H1 (cell line): ENCODE results near the gene ALKBH7. TPM values are rescaled to one million over a fixed set of nuclear protein-coding genes. Genes with fewer than 3 reads are reported as not detected.

Source experiments
- EGR1 ChIP-seq: IDR thresholded peaks from 2 replicates; pipeline ENCODE4 v1.6.1; 2011; ENCODE audit warnings: low read depth, low read length, borderline replicate concordance
- FOSL1 ChIP-seq: IDR thresholded peaks from 2 replicates; pipeline ENCODE4 v1.6.1; 2011; ENCODE audit warnings: mild to moderate bottlenecking, low read depth, low read length, moderate library complexity; ENCODE audit not compliant: insufficient read depth
- HDAC6 ChIP-seq: IDR thresholded peaks from one replicate; pipeline ENCODE4 v1.7.1; 2012; ENCODE audit warnings: low read depth, mild to moderate bottlenecking, inconsistent platforms, low read length, moderate library complexity
- JUND ChIP-seq: IDR thresholded peaks from 2 replicates; pipeline ENCODE4 v1.6.1; 2011; ENCODE audit warnings: mild to moderate bottlenecking, improper control_type of control experiment, low read length
- NRF1 ChIP-seq: IDR thresholded peaks from 2 replicates; pipeline ENCODE4 v1.6.1; 2011; ENCODE audit warnings: mild to moderate bottlenecking, low read depth, low read length, improper control_type of control experiment
- RBBP5 ChIP-seq: IDR thresholded peaks from 2 replicates; pipeline ENCODE4 v1.7.1; 2012; ENCODE audit warnings: low read depth, mild to moderate bottlenecking, inconsistent platforms, low read length, moderate library complexity, borderline replicate concordance
- SIN3A ChIP-seq, 2 experiments: IDR thresholded peaks in 1 of 2; conservative IDR thresholded peaks in 1 of 2; 2 replicates each; pipeline ENCODE4 v1.6.1; 2011 to 2012; ENCODE audit warnings: low read length in 2 of 2, improper control_type of control experiment in 1 of 2, low read depth in 1 of 2, mild to moderate bottlenecking in 1 of 2
- SIRT6 ChIP-seq: IDR thresholded peaks from one replicate; pipeline ENCODE4 v1.7.1; 2012; ENCODE audit warnings: low read length, inconsistent platforms
- SP2 ChIP-seq: IDR thresholded peaks from 2 replicates; pipeline ENCODE4 v1.6.1; 2012; ENCODE audit warnings: mild to moderate bottlenecking, low read length, inconsistent platforms
- TAF1 ChIP-seq: IDR thresholded peaks from 2 replicates; pipeline ENCODE4 v1.6.1; 2011; ENCODE audit warnings: mild to moderate bottlenecking, low read depth, low read length
- TEAD4 ChIP-seq: IDR thresholded peaks from 2 replicates; pipeline ENCODE4 v1.6.1; 2012; ENCODE audit warnings: low read depth, low read length, inconsistent platforms, mixed read lengths
- USF2 ChIP-seq: IDR thresholded peaks from 2 replicates; pipeline ENCODE4 v1.6.1; 2011; ENCODE audit warnings: low read length, improper control_type of control experiment
- polyA plus RNA-seq, 7 experiments: library from polyadenylated mRNA; depleted of rRNA in 3 of 7; stranded (reverse) in 5 of 7; unstranded in 2 of 7; fragments of >200 nt in 5 of 7; fragments of 200-250 nt in 2 of 7; gene quantifications; 1 replicate in 5 of 7; 2 replicates in 1 of 7; 4 replicates in 1 of 7; pipeline versions ENCODE4 v1.2.1 to v1.2.3, GENCODE V29; 2011 to 2013; ENCODE audit warnings: missing spikeins in 2 of 7, mixed read lengths in 2 of 7
- total RNA-seq: library from RNA; stranded (reverse); fragmentation: NEBNext Ultra II Directional; extraction: Animal tissue kit (Norgen Biotek cat#: 25700); gene quantifications from 2 replicates; pipeline ENCODE4 v1.2.1, GENCODE V29; 2021
- TF ChIP-seq, protein P1 (sequence below): IDR thresholded peaks from 2 replicates; pipeline ENCODE4 v1.6.1; 2012; ENCODE audit warnings: inconsistent platforms
- TF ChIP-seq, protein P2 (sequence below): IDR thresholded peaks from 2 replicates; pipeline ENCODE4 v1.6.1; 2012; ENCODE audit warnings: inconsistent platforms

ALKBH7 gene
- total and polyA plus RNA-seq, 2 of the 8 experiments (the other 6 are each of a cell fraction or from before 2014, with no cell fraction given): 66.3 to 100 TPM

- no peak for TF ChIP-seq TEAD4
- TF ChIP-seq, protein P1, sequence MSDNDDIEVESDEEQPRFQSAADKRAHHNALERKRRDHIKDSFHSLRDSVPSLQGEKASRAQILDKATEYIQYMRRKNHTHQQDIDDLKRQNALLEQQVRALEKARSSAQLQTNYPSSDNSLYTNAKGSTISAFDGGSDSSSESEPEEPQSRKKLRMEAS: peak; percentile 75
- TF ChIP-seq JUND: no peak
- no peak for TF ChIP-seq EGR1
- TF ChIP-seq RBBP5: no peak
- TF ChIP-seq USF2: no peak
- TF ChIP-seq NRF1: no peak
- no peak for TF ChIP-seq SIN3A (conservative IDR thresholded peaks at IDR 0.05 in 1 of 2, IDR thresholded peaks at IDR 0.05 in 1 of 2; ENCODE audit: low read depth in 1 of 2, low read length in 2 of 2)
- TF ChIP-seq FOSL1: no peak
- no peak for TF ChIP-seq SIRT6
- TF ChIP-seq, protein P2, sequence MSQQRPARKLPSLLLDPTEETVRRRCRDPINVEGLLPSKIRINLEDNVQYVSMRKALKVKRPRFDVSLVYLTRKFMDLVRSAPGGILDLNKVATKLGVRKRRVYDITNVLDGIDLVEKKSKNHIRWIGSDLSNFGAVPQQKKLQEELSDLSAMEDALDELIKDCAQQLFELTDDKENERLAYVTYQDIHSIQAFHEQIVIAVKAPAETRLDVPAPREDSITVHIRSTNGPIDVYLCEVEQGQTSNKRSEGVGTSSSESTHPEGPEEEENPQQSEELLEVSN: no peak
- no peak for TF ChIP-seq TAF1
- TF ChIP-seq HDAC6: no peak
- TF ChIP-seq SP2: no peak
Observed at GRCh38 chr19:6373096-6373812, 660 bp downstream of the ALKBH7 start (continued).
